Right lobe of liver (tissue), 4 donors: ENCODE measurements around the gene WDR77.

Source experiments
- POLR2A ChIP-seq: fragments of 450-650 bp; IDR thresholded peaks from one replicate; pipeline ENCODE4 v1.6.1; 2017; ENCODE audit warnings: antibody characterized with exemption, mild to moderate bottlenecking
- TF ChIP-seq, protein P1 (sequence below), 4 donors: fragments of 200-600 bp in 3 of 4; fragments of 450-650 bp in 1 of 4; IDR thresholded peaks; one replicate each; pipeline versions ENCODE4 v1.5.1 to v1.8.0; 2016 to 2022; ENCODE audit warnings: antibody characterized with exemption in 4 of 4, mild to moderate bottlenecking in 2 of 4
- donor health status: DM: no; HTN: no; CAD: no.
- donor health status: DM: no; HTN: no; CAD: no.
- donor health status: DM: no; HTN: yes; CAD: no.

DNA sequence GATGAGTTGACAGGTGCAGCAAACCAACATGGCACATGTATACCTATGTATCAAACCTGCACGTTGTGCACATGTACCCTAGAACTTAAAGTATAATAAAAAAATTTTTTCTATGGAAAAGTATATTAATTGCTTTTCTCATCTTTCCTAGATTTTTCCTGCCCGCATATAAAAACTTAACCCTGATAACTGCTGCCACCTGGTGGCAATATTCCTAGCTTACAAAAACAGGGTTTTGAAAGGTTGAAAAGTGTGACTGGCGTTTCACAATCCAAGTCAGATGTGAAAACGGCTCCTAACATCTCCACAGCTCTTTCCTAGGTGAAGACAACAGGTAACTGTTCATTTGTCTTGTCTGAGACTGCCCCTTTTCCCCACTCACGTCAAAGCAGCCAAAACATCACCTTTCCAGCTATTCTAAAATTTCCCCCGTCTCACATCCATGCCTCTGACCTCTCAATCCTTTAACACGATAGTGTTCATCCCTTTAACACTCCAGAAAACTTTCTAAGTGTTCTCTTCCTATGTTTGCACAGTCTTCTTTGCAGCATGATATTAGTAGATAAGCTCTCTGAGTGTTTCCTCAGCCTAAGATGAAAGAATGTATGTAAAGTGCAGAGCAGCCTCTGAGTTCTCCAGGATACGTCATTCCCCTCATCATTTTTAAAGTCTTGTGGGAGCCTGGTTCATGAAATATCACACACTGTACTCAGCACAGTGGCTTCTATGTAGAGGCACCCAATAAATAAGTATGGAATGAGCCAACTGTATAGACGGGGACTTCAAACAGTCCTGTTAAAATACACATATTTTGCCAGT, 49.1 kb downstream of the WDR77 start:
- TF ChIP-seq, protein P1, sequence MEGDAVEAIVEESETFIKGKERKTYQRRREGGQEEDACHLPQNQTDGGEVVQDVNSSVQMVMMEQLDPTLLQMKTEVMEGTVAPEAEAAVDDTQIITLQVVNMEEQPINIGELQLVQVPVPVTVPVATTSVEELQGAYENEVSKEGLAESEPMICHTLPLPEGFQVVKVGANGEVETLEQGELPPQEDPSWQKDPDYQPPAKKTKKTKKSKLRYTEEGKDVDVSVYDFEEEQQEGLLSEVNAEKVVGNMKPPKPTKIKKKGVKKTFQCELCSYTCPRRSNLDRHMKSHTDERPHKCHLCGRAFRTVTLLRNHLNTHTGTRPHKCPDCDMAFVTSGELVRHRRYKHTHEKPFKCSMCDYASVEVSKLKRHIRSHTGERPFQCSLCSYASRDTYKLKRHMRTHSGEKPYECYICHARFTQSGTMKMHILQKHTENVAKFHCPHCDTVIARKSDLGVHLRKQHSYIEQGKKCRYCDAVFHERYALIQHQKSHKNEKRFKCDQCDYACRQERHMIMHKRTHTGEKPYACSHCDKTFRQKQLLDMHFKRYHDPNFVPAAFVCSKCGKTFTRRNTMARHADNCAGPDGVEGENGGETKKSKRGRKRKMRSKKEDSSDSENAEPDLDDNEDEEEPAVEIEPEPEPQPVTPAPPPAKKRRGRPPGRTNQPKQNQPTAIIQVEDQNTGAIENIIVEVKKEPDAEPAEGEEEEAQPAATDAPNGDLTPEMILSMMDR (IDR thresholded peaks at IDR 0.05) = peak; percentile 68 to 80 (median 72)
- TF ChIP-seq POLR2A = no peak
